Nephron progenitor cell (in vitro differentiated cells): Measurements from ENCODE around the gene LAGE3.

ENCODE experiments used
- DNase-seq: peaks from one replicate; pipeline ENCODE4 v3.0.0; 2021
- H3K27ac Mint-ChIP-seq: 2 replicates; pipeline ENCODE4 v1.8.0; 2021; ENCODE audit warnings: mild to moderate bottlenecking, moderate library complexity, mixed read lengths
- H3K27me3 Mint-ChIP-seq: 2 replicates; pipeline ENCODE4 v1.8.0; 2021; ENCODE audit warnings: mild to moderate bottlenecking, low read depth, mixed read lengths; ENCODE audit not compliant: poor library complexity
- H3K36me3 Mint-ChIP-seq: 2 replicates; pipeline ENCODE4 v1.8.0; 2021; ENCODE audit warnings: low read depth, mixed read lengths
- H3K4me1 Mint-ChIP-seq: 2 replicates; pipeline ENCODE4 v1.8.0; 2021; ENCODE audit warnings: mixed read lengths
- H3K4me3 Mint-ChIP-seq: 2 replicates; pipeline ENCODE4 v1.8.0; 2021; ENCODE audit warnings: mild to moderate bottlenecking, moderate library complexity, mixed read lengths
- H3K9me3 Mint-ChIP-seq: 2 replicates; pipeline ENCODE4 v1.8.0; 2021; ENCODE audit warnings: mild to moderate bottlenecking, moderate library complexity, mixed read lengths
- CTCF ChIP-seq: fragments of 200-600 bp; sonication (generic); IDR thresholded peaks from 2 replicates; pipeline ENCODE4 v1.5.0; 2021; ENCODE audit warnings: antibody characterized with exemption

Gene LAGE3

GRCh38 chrX:154482786-154483185 is 3.7 kb upstream of the LAGE3 start:
- H3K4me1 Mint-ChIP-seq = peaks cover 16% of the 10 kb centered on the region
- peaks cover 65% of the 10 kb centered on the region for H3K9me3 Mint-ChIP-seq
- peaks cover 9% of the 10 kb centered on the region for H3K36me3 Mint-ChIP-seq
- no peak for TF ChIP-seq CTCF
- H3K27ac Mint-ChIP-seq = no peak overlapping the region
- H3K4me3 Mint-ChIP-seq = no peak overlapping the region
- DNase-seq = no peak
- peaks cover 9% of the 10 kb centered on the region for H3K27me3 Mint-ChIP-seq

GRCh38 chrX:154481911-154482601 is 3.0 kb upstream of the LAGE3 start:
- no peak for DNase-seq
- TF ChIP-seq CTCF = no peak
- Mint-ChIP-seq H3K9me3 (peaks cover 68% of the 10 kb centered on the region), H3K27me3 (peaks cover 9% of the 10 kb centered on the region), H3K36me3 (peaks cover 6% of the 10 kb centered on the region), H3K4me3 (no peak overlapping the region), H3K27ac (no peak overlapping the region), H3K4me1 (peaks cover 20% of the 10 kb centered on the region)

GRCh38 chrX:154481195-154481594 is 2.1 kb upstream of the LAGE3 start:
- Mint-ChIP-seq H3K9me3 (peaks cover 74% of the 10 kb centered on the region), H3K27me3 (peaks cover 9% of the 10 kb centered on the region), H3K4me1 (peaks cover 27% of the 10 kb centered on the region), H3K36me3 (peaks cover 6% of the 10 kb centered on the region), H3K4me3 (no peak overlapping the region), H3K27ac (no peak overlapping the region)
- TF ChIP-seq CTCF = no peak
- no peak for DNase-seq

GRCh38 chrX:154477891-154478477 is 1.1 kb downstream of the LAGE3 start:
- H3K27me3 Mint-ChIP-seq = peaks cover 8% of the 10 kb centered on the region
- H3K36me3 Mint-ChIP-seq = peaks cover 18% of the 10 kb centered on the region
- TF ChIP-seq CTCF = no peak
- peaks cover 20% of the 10 kb centered on the region for H3K4me1 Mint-ChIP-seq
- H3K27ac Mint-ChIP-seq = no peak overlapping the region
- H3K4me3 Mint-ChIP-seq = peak overlapping the region; percentile 83
- DNase-seq = no peak
- peaks cover 73% of the 10 kb centered on the region for H3K9me3 Mint-ChIP-seq

GRCh38 chrX:154476821-154477220 is 2.3 kb downstream of the LAGE3 start:
- no peak for DNase-seq
- Mint-ChIP-seq H3K27me3 (peaks cover 2% of the 10 kb centered on the region), H3K27ac (no peak overlapping the region), H3K4me3 (no peak overlapping the region), H3K9me3 (peaks cover 70% of the 10 kb centered on the region), H3K4me1 (peaks cover 13% of the 10 kb centered on the region), H3K36me3 (peaks cover 20% of the 10 kb centered on the region)
- no peak for TF ChIP-seq CTCF

- peaks cover 59% of the 10 kb centered on the region for H3K9me3 Mint-ChIP-seq
- no peak overlapping the region for H3K4me3 Mint-ChIP-seq
- DNase-seq = no peak
- H3K27ac Mint-ChIP-seq = peak overlapping the region; percentile 58
- no peak for TF ChIP-seq CTCF
- H3K4me1 Mint-ChIP-seq = peaks cover 11% of the 10 kb centered on the region
- H3K27me3 Mint-ChIP-seq = no peaks in the 10 kb centered on the region
- peaks cover 20% of the 10 kb centered on the region for H3K36me3 Mint-ChIP-seq
These were observed 5.4 kb downstream of the LAGE3 start for GRCh38 chrX:154473683-154474082.
